Left renal cortex interstitium (tissue), 4 donors: ENCODE results near the gene CPSF4. TPM values are rescaled to one million over a fixed set of nuclear protein-coding genes. Genes with fewer than 3 reads are reported as not detected.
A peak's percentile ranks its signal among the peaks of the same experiment; 100 is the strongest.

Experiments used
- DNase-seq, 4 donors: peaks; one replicate each; pipeline ENCODE4 v3.0.0-alpha.2; 2013; ENCODE audit warnings: low read depth in 4 of 4, low spot score in 2 of 4, missing footprints in 1 of 4
- polyA plus RNA-seq, 4 donors: library from polyadenylated mRNA; unstranded; fragments of 120-200 nt; gene quantifications; one replicate each; pipeline ENCODE4 v1.2.1, GENCODE V29; 2013; ENCODE audit not compliant: insufficient read length in 4 of 4

Gene CPSF4
- polyA plus RNA-seq, 4 donors, result 23.0 to 47.7 (median 36.0) TPM

DNA sequence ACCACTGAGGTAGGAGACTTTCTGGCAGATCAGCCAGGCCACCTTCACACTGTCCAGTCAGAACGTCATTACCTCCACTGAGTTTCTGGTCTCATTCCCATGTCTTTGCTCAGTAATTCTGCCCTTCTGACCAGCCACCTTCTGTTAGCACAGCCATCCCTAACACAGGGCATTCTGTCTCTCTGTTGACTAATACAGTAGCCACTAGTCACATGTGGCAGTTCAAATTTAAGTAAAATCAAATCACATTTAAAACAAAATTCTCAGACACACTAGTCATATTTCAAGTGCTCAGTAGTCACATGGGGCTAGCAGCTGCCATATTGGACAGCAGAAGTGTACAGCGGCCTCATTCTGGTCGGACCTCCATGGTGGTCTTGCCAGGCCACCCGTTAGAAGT is 7.4 kb downstream of the CPSF4 start:
- no peak for DNase-seq

- DNase-seq, result no peak
Observed at GRCh38 chr7:99447943-99448342, 9.2 kb downstream of the CPSF4 start.

DNA sequence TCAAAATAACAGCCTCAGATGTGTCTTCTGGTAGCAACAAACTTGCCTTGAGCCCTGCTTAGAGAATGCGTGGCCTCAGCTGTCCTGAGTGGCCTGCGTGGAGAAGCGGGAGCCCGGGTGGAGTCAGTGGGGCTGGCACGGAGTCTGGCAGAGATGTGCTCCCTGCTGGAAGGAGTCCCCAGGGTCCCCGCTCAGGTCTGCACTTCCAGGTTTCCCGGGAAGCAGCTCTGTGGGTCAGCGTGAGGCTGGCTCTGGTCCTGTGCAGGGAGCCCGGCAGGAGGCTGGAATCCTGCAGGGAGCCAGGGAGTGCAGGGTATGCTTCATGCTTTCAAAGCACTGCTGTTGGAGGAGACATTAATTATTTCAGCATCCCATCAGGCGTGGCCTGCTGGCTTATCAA is 10.1 kb downstream of the CPSF4 start:
- DNase-seq, result no peak

DNA sequence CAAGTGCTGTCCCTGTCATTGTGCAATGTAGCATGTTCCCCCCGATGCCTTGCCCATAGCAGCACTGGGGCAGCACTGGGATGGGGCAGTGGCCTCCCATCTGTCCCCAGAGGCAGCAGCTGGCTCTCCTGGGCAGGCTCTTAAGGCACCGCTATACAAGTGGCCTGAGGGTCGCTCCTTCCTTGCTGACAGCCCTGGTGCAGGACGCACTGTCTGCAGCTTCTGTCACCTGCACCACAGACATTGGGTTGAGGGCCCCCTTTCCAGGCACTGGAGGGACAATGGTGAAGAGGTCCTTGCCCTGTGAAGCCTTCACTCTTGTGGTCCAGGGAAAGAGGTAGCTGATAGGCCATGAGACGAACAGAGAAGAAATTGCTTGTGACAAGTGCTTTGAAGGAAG is 10.6 kb downstream of the CPSF4 start:
- DNase-seq, result no peak

DNA sequence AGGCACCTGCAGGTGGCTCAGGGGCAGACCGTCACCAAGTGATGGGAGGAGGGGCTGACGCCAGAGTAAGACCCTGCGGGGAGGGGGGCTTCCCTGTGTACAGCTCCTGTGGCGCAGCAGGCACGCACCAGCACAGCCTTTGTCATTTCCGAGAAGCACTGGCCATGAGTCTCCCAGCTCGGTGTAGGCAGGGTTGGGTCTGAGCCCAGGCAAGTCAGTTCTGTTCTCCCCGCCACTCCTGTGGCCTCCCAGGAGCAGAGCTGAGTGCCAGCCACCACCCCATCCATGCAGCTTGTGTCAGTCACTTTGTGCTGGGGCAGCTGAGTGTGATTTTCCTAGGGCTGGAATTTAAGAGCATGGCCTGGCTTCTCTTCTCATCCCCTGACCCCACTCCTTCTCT is 13.2 kb downstream of the CPSF4 start:
- no peak for DNase-seq

DNA sequence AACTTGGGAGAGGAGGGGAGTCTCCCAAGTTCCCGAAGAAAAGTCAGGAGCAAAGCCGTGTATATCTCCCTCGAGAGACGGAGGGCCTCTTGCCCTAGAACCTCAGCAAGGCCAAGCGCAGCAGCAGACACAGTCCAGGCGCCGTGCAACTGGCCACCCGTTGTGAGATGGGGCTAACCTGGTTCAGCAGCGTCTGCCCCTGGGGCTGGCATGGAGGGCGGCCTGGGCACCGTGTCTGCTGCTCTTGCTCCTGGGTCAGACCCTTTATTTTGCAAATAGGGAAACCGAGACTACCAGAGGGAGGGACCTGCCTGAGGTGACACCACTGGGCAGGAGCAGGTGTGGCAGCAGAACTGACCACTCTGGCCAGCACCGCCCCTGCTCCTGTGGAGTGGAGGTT is 13.8 kb downstream of the CPSF4 start:
- DNase-seq, result no peak

DNA sequence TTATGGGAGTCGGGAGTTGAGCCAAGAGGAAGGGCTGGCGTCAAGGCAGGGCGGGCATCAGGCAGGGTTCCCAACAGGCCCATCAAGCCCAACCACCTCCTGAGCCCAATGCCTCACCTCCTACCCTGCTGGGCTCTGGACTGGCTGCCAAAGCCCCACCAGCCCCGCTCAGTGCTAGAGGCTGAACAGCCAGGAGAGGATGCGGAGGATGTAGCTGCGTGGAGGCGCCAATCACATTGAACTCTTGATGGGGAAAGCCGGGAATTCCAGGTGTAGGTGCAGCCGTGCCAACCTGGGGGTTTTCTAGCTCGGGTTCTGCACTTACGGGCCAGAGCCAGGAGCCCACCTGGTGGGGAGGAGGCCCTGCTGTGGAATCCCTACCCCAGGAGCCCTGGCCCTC is 14.4 kb downstream of the CPSF4 start:
- DNase-seq, result no peak

- DNase-seq, result no peak
Observed at GRCh38 chr7:99455874-99456273, 17.1 kb downstream of the CPSF4 start.

GRCh38 chr7:99456288-99456687 is 17.5 kb downstream of the CPSF4 start:
- DNase-seq, result no peak

GRCh38 chr7:99457050-99457649 is 18.4 kb downstream of the CPSF4 start:
- DNase-seq, result no peak

DNA sequence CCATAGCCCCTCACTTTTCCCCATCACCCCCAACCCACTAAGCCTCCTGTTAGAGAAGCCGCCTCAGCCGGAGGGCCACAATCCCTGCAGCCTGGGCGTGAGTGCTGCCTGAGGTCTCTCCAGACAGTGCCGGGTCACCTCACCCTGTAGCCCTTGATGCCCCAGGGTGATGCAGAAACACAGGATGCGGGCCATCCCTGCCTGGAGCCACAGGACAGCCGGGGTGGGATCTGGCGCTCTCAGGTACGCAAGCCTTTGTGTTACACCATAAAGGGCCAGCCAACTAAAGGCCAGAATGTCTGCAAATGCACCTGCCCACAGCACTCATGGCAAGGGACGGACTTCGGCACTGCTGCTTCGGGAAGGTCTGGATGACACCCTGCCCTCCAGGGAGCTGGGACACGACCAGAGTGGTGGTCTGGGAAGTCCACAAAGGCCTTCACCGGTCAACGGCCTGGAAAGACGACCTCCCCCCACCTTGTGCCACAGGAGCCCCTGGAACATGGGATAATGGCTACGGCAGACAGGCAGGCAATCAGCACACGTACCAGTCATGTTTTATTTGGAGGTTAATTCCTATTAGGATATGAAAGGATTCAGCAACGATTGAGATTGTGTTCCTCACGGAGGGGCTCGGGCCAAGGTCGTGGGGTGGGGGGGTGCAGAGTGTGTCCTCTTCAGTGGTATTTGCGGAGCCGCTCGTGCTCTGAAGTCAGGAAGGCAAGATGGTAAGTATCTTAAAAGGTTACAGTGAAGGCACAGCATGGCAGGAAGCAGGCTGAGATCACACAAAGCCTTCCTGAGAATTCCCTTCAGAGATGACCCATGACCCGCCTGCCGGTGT is 19.1 kb downstream of the CPSF4 start:
- no peak for DNase-seq

DNA sequence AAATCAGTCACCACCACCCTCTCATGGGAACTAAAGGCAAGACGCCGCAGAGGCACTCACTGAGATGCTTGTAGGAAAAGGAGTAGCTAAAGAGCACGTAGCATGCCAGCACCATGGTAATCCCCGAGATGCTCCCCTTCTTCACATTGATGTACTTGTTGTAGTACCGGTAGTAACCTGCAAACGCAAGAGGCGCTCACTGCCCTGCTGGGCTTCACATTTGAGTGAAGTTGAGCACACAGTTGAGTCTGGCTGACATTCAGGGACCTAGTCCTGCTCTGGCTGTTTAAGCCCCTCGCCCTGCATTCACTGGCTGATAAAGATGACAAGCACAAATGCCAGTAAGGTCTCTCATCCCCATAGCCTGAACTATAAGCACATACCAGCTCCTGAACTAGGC is 20.3 kb downstream of the CPSF4 start:
- DNase-seq, result no peak

- no peak for DNase-seq
Observed at GRCh38 chr7:99460651-99461050, 21.9 kb downstream of the CPSF4 start.

DNA sequence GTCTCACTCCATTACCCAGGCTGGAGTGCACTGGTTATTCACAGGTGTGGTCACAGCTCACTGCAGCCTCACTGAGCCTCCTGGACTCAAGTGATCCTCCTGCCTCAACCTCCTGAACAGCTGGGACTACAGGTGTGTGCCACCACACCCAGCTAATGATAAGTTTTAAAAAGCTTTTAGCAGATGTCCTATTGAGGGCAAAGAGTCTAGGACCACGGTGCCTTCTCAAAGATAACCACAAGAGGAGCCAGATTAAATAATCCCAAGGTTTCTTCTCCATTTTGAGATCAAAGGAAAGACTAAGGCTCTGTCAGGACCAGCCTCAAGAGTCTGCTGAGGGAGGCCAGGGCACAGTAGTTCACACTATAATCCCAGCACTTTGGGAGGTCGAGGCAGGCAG is 22.5 kb downstream of the CPSF4 start:
- DNase-seq, result no peak

GRCh38 chr7:99465421-99465768 is 26.7 kb downstream of the CPSF4 start:
- DNase-seq, result peak in 1 of 4 donors; percentile 2

- no peak for DNase-seq
Observed at GRCh38 chr7:99468336-99468918, 29.7 kb downstream of the CPSF4 start.

- DNase-seq, result no peak
Observed at GRCh38 chr7:99469381-99470065, 30.8 kb downstream of the CPSF4 start.

- DNase-seq, result peak; percentile 75 to 95 (median 89)
Observed at GRCh38 chr7:99472561-99473314, 34.0 kb downstream of the CPSF4 start, which contains the start of gene ZNF789. Gene ZNF789 (plus strand): TSS chr7:99472890. CDS start chr7:99476457, 3,567 bp downstream.

GRCh38 chr7:99473315-99473596 is 34.5 kb downstream of the CPSF4 start:
- DNase-seq, result peak in 1 of 4 donors; percentile 23

DNA sequence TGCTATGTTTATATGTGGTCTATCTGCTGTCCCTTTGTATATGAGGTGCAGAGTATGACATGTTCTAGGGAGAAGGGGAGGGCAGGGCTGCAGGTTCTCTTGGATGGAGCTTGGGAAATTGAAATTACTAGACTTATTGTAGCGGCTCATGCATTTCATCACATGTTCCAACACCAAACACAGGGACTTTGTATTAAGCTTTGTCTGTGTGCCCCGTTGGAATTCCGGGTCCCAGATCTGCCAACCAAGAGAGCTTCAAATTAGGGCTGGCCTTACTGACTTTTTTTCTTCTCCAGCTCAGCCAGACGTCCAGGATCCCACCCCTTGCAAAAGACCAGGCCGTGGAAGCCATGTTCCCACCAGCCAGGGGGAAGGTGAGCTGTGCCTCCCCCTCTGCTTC is 37.4 kb downstream of the CPSF4 start:
- no peak for DNase-seq
